Occipital lobe (tissue), 2 donors: Measurements from ENCODE around the gene TMEFF2. TPM values are rescaled to one million over a fixed set of nuclear protein-coding genes. Genes with fewer than 3 reads are reported as not detected.

ENCODE experiments used
- DNase-seq: peaks from one replicate; lab custom pipeline; 2025; lab: John Stamatoyannopoulos, UW
- total RNA-seq: library from RNA; depleted of rRNA; stranded (reverse); fragments of >200 nt; gene quantifications from one replicate; pipeline ENCODE4 v1.2.3, GENCODE V29; 2014

Gene TMEFF2
- total RNA-seq, 1 donor from 2014 or later, result 50.4 TPM

DNA sequence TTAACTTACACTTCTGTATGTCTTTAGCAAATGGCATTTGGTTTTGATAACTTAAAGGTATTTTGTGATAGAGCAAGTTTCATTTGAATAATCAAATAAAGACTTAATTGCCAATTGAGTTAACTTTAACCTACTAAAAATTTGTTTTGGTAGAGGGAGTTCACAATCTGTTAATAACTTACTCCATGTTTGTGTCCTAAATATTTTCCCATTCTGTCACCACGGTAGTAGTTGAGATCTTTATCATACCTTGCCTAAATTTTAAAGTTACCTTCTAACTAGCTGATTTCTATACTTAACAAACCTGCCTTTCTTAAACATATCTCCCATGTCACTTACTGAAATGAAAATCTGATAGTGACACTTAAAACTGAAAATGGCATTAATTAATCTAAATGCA lies 127.1 kb downstream of the TMEFF2 start:
- no peak for DNase-seq

DNA sequence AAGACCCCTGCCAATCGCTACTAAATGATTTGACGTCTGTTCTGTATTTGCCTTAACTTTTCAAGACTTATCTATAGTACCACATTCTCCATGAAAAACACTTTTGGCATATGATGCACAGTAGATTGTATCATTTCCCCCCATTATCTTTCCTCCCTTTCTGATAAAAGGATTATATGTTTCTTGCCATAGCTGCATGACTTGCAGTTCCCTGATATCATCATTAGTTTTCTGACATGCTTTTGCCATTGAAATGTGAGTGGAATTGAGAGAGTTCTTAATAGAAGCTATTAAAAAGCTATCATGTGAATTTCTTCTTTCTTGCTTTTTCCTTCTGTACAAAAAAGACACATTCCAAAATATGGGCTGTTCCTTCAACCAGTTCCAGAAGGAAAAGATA lies 130.3 kb downstream of the TMEFF2 start:
- no peak for DNase-seq

DNA sequence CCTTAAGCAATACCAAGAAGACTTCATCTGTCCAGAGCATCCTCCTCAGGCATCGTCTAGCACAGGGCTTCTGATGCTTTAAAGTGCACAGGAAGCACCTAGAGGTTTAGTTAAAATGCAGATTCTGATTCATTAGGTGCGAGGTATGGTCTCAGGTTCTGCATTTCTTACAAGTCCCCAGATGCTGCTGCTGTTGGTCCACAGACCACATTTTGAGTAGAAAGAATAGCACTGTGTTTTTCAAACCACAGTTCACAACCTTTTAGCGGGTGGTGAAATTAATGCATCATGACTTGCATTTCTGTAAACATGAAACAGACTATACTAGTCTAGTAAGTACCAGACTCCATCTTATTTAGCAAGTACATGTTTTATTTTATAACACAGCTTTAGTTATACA lies 134.6 kb downstream of the TMEFF2 start:
- no peak for DNase-seq

DNA sequence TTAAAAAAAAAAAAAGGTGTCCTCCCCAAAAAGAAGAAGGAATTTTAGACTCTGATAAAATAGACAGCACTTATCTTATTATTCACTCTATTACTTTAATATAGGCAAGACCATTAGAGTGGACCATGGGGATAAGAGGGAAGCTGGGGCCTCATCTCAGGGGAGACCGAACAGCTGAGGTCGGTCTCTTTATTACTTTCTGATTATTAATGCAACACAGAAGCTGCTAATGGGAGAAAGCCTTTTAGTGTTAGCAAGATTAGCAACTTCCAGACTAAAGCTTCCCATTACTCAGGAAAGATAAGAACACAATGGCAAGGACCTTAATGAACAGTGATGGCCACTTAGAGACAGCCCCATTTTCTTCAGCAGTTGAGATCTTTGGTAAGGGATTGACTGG lies 135.5 kb downstream of the TMEFF2 start:
- no peak for DNase-seq

DNA sequence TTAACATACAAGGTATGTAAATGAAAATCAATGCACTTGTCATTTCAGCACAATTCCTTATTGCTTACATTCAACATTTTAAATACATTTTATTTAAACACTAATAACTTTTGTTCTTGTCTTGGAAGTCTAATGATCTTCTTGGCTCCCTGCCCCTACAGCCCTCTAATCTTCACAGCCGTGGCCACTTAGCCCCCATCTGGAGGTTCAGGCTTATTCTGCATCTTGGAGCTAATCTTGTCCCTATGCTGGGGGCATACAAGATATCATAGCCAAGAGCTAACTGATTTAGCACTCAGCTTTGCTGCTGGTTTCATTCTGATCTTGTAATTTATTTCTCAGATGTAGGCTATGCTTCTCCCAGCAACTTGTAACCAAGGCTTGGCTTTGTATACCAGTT lies 140.8 kb downstream of the TMEFF2 start:
- DNase-seq, result no peak

DNA sequence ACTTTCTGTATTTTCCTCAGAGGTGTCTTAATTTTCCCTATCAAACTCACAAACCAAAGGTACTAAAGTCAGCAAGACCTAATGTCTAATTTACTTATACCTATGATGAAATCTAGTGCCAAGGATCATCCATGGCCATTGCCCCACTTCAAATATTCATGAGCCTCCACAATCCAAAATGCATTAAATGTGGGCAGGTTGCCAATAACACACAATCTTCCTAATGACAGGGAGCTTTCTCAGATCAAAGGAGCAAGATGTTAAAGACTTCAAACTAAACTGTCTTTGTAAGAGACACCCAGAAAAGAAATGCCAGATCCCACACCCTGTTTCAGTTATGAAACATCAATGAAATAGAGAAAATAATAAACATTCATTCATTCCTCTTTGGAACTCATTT lies 143.2 kb downstream of the TMEFF2 start:
- DNase-seq, result no peak

DNA sequence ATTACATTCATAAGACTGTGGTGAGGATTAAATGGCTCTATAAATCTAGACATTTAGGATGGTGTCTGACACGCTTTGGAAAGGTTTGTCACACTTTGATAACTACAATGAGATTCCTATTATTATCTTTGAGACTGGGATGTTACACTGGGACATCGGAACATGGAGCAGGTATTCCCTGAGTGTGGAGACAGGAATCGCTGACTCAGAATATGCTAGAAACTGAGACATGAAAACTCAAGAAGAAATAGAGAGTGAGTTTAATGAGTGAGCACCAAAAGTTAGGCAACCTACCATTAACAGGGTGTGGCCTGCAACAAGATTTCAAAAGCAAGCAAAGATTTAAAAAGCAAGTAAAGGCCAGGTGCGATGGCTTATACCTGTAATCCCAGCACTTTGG lies 145.4 kb downstream of the TMEFF2 start:
- no peak for DNase-seq

DNA sequence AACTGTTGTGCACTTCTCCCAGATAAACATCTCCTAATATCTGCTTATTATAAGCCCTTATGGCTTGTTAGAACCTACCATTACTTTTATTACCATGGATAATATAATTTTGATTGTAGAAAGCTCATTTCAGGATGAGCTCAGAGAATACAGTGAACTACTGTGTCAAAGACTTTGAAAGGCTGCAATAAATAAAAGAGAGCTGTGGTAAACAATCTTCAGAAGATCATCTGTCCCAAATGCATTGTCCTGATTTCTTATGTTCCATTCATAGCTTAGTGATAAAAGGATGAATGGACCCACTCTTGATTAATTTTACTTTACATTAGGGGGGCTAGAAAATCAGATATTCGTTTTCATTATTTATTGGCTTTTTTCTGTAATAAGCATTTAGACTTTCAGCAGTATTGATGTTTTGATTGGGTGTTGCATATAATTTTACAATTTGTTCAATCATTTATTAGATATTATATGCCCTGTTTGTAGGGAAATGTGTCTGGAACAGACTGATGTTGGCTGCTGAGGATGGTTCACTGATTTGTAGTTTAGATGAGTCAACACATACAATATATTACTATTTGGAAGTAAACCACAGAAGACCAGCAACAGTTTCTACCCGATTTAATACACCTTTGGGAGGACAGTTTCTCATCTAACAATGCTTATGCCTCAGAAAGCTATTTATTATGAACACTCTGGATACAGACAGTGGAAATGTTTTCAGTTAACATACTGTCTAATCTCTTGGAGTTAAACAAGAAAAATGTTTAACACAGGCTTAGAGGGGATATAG lies 147.2 kb downstream of the TMEFF2 start:
- DNase-seq, result no peak

DNA sequence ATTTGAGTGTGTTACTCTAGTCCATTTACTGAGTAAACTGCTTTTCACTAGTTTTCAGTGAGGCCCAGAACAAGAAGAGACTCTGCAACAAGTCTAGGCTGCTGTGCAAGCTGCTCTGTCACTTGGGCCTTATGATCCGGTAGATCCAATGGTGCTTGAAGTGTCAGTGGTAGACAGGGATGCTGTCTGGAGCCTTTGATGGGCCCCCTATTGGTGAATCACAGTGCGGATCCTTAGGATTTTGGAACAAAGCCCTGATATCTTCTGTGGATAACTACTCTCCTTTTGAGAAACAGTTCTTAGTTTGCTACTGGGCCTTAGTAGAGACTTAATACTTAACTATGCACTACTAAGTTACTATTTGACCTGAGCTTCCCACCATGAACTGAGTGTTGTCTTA lies 150.2 kb downstream of the TMEFF2 start:
- no peak for DNase-seq

DNA sequence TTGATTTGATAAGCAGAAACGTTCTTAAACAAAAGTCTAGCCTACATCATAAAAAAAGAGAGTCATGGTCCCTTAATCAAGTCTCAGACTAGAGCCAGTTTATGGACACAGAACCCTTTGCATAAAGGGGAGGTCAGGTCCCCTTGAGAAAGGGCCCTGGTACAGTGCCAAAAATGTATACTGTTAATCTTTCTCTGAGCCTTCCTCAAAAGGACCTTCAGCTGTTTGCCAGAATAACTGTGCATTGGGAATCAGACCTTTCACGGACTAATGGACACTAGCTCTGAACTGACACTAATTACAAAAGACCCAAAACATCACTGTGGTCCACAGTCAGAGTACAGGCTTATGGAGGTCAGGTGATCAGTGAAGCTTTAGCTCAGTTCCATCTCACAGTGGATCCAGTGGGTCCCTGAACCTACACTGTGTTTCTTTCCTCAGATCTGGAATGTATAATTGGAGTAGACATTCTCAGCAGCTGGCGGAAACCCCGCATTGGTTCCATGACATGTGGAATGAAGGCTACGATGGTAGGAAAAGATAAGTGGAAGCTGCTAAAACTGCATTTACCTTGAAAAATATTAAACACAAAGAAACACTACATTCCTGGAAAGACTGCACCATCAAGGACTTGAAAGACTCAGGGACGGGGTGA lies 151.4 kb downstream of the TMEFF2 start:
- no peak for DNase-seq

DNA sequence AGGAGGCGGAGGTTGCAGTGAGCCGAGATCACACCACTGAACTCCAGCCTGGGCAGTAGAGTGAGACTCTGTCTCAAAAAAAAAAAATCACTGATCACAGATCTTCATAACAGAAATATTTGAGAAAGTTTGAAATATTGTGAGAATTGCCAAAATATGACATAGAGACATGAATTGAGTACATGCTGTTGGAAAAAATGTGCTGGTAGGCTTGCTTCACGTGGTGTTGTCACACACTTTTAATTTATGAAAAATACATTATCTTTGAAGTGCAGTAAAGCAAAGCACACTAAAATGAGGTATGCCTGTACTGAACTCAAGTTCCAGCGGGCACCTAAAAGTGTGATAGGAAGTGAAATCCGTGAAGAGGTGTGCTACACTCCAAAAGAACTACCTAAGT lies 152.6 kb downstream of the TMEFF2 start:
- DNase-seq, result no peak

DNA sequence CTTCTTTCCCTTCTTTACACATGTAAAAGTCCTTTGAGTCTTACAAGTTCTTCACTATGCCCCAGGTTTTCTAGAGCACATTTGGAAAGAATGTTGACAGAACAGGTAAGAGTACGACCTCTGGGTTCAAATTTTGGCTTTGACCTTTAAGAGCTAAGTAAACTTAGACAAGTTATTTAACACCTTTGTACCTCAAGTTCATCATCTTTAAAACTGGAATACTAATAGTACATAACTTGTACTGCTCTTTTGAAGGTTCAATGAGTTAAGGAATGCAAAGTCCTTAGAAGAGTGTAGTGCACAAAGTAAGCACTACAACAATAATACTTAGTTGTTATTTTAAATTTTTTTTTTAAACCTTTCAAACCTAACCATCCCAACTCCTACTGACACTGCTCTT lies 156.6 kb downstream of the TMEFF2 start:
- DNase-seq, result no peak

DNA sequence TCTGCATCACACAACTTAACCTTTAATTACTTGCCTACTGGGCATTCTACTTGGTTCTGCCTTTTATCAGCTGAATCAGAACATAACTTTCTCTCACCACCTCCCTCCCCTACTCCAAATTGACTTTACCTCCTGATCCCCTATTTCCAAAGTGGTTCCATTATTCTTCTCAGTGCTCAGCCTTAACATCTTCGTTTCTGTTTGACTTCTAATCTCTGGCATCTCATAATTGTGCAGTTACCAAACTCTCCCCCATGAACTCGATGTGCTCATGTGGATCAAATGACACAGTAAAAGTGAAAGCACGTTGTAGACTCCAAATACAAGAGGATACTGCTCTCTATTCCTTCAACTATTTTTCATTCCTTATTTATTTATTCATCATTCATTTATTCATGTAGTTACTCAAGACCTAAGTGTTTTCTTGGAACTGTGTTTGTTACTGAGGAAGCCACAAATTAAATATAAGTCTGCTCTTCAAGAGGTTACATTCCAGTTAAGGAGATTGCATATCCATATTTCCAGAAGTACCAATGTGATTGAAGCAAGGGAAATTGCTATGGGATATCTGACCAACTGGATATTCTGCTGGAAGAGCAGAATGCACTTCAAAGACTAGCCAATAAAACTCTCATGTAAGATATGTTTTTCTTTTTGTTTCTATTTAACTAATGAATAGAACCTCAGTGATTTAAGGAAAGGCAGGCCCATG lies 158.8 kb downstream of the TMEFF2 start:
- DNase-seq, result no peak

DNA sequence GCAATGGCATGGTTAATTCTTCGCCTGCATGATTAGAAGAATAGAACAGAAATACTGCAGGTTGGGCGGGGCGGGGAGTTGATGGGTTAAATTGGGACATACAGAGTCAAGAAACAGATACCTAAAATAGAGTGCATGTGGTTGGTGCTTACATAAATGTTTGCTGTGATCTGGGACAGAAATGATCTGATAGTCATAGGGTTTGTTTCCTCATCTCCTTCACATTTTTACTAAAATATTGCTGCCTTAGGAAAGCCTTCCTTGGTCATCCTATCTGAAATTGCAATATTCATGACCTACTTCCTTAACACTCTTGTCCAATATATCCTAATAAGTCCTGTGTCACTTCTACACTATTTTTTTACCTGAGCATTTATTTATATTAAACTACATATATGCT lies 163.9 kb downstream of the TMEFF2 start:
- DNase-seq, result no peak

DNA sequence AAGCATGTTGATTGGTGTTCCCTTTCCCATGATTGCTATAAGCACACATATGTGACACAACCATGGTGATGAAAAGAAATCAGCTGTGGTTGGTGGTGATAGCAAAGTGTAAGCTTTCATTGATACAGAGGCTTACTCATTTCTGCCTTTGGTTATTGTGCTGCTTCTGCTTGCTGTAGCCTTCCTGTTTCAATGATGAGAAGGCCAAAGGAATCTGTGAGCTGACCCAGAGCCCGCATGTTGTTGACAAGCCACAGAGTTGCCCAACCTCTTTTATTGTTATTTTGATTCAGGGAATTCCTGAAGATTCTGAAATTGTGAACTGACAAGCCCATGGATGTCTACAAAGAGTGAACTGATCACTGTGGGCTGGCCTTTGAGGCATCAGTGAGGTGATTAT lies 164.4 kb downstream of the TMEFF2 start:
- DNase-seq, result no peak

DNA sequence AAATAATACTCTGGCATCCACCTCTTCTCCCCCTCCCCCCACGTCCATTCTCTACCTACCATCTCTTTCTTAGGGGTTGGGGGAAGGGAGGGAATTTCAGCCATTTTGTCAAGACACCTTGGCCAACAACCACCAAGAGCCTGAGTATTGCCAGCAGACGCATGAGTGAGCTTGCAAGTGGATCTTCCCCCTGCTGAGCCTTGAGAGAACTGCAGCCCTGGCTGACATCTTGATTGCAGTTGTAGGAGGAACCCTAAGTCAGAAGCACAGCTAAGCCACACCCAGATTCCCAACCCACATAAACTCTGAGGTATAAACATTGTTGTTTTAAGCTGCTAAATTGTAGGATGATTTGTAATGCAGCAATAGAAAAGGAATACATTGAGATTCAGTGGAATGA lies 165.6 kb downstream of the TMEFF2 start:
- DNase-seq, result no peak

DNA sequence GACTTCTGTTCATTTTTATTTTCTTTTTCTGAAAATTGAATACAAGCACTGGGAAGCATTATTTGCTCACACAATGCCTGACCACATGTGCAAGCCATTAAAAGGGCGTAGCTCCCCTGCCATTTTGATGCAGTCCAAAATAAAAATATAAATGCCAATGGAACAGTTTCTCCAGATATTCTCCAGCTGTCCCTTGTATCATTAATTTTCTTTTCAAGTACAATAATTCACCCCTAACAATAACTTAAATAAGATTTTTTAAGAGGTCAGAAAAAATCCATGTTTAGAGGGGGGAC lies 168.0 kb downstream of the TMEFF2 start:
- DNase-seq, result no peak

DNA sequence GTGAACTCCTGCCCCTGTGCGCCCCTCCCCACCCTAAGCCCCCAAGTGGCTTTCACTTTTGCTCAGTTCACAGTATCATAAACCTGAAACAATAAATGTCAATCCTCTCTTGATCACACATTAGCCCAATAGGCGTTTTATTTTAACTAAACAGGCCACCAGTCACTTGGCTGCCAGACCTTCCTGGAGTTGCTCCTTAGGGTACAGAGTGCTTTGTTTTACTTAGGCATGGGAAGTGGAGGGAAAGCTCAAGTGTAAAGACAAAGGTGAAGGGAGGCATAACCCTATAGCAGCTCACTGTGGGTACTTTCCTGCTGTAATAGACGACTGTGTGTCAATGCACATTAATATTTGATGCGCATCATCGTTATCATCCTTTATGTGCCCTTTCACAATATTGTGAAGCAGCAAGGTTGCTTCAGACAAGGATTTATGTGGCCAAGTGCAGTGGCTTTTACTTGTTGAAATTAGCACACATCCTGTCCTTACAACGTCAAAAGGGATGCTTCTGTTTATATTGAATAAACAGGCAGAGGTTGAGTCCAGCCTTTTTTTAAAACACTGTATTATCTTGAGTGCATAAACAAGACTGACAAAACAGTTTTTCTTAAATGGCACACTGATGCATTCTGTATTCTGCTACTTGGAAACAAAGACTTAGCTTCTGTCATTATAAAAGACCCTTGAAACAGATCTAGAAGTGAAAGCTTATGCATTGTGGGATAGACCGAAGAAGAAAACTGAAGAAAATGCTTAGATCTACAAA lies 168.5 kb downstream of the TMEFF2 start:
- no peak for DNase-seq

DNA sequence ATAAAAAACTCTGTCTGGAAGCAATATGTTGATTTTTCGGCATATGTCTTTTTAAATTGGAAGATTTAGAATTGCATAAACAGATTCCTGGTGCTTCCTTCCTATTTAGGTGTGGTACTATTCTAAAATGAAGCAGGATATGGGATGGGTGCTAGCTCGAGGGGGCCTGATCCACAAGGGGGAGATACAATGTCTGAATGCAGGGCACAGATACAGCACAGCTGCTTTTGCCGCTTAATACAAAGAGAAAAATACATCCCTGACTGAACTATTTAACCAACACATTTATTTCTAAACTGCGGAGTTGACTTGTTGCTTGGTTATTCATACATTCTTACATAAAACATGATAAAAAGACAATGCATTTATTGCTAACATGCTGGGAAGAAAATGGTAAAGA lies 169.1 kb downstream of the TMEFF2 start:
- DNase-seq, result no peak

DNA sequence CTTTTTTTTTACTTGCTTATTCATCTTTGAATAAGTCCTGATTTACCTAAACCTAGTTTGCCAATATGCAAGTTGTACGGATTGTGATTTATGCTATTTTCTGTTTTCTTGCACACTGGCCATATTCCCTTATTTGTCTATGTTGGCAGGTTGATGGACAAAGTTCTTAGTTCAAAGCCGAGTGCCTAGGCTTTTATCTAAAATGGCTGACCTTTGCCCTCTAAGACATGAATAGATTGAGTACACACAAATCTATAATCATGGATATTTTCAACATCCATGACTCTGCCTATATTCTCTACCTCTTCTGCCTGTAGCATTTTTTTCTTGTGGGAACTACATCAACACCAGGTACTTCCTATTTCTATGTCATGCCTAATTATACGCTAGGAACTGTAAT lies 171.7 kb downstream of the TMEFF2 start:
- no peak for DNase-seq

DNA sequence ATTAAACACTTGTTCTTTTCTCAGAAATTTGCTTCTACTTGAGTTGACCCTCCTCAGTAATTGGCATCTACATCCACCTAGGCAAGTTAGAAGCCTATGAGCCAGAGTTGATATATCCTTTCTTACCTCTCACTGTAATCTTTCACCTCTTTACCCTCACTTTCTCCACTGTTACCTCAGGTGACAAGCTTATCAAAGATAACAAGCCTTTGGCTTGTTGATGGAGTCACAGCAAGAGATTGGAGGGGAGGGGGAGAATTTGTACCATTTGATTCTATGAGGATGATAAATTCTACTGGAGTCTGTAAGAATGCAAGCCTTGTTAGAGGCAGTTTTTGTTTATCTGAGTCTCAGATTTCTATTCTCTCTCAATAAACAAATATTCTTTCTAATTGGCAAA lies 176.9 kb downstream of the TMEFF2 start:
- no peak for DNase-seq

DNA sequence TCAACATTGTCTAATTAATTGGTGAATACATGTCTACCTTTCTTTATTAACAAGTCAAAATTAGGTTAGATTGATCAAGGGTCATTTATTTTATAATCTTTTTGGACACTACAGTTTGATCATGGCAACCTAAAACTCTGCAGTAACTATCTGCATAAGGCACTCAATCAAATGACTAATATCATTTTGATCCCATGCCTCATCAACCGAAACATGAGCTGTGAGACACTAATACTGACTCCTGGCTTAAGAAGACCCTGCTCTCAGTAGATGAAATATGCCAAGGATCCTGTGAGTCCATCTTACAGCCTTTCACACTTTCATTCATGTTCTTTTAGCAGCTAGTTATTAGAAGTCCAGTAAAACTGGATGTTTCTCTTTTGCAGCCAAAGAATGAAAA lies 178.5 kb downstream of the TMEFF2 start:
- DNase-seq, result no peak
